Common myeloid progenitor, CD34-positive (primary cell): ENCODE data around the gene CALCOCO1.

Source experiments
- CTCF ChIA-PET: fragments of 350-600 bp; sonication (Branson Sonifier 250); formaldehyde crosslinking; loops from one replicate; lab custom pipeline; 2021; ENCODE audit warnings: antibody characterized with exemption; lab: Charles Lee
- POLR2A ChIA-PET: fragments of 350-600 bp; sonication (Branson Sonifier 250); formaldehyde crosslinking; loops from one replicate; lab custom pipeline; 2021; ENCODE audit warnings: antibody characterized with exemption; lab: Charles Lee
- DNase-seq, 3 donors: peaks; one replicate each; pipeline versions ENCODE4 v3.0.0 to v3.0.0-alpha.2; 2013
- H3K27ac ChIP-seq, 2 experiments: 1 replicate in 1 of 2; 2 replicates in 1 of 2; pipeline ENCODE4 v1.7.0; 2013; ENCODE audit warnings: inconsistent platforms in 2 of 2, low read length in 2 of 2, mild to moderate bottlenecking in 2 of 2, low read depth in 1 of 2, moderate library complexity in 1 of 2; ENCODE audit not compliant: severe bottlenecking in 2 of 2, insufficient read depth in 1 of 2, poor library complexity in 1 of 2
- H3K27me3 ChIP-seq, 5 experiments: replicated peaks in 2 of 5; 1 replicate in 3 of 5; 2 replicates in 2 of 5; pipeline versions ENCODE4 v1.6.1 to v1.7.0; 2013; ENCODE audit warnings: low read length in 4 of 5, mild to moderate bottlenecking in 2 of 5, moderate library complexity in 2 of 5, inconsistent platforms in 1 of 5; ENCODE audit not compliant: insufficient read depth in 5 of 5, control insufficient read depth in 4 of 5
- H3K36me3 ChIP-seq, 4 experiments: 1 replicate in 2 of 4; 2 replicates in 2 of 4; pipeline versions ENCODE4 v1.6.1 to v1.7.0; 2013; ENCODE audit warnings: low read length in 3 of 4, control low read depth in 1 of 4, mild to moderate bottlenecking in 1 of 4; ENCODE audit not compliant: control insufficient read depth in 4 of 4, insufficient read depth in 4 of 4
- H3K4me1 ChIP-seq, 4 experiments: 1 replicate in 3 of 4; 2 replicates in 1 of 4; pipeline versions ENCODE4 v1.6.1 to v1.7.1; 2013; ENCODE audit warnings: low read length in 3 of 4, mild to moderate bottlenecking in 3 of 4, control low read depth in 1 of 4, inconsistent platforms in 1 of 4, moderate library complexity in 1 of 4; ENCODE audit not compliant: control insufficient read depth in 4 of 4, insufficient read depth in 4 of 4; ENCODE audit errors: control extremely low read depth in 1 of 4
- H3K4me3 ChIP-seq, 7 experiments: 1 replicate in 4 of 7; 2 replicates in 3 of 7; pipeline versions ENCODE4 v1.5.1 to v1.7.0; 2013; ENCODE audit warnings: mild to moderate bottlenecking in 7 of 7, low read length in 6 of 7, moderate library complexity in 6 of 7, inconsistent platforms in 2 of 7, low read depth in 2 of 7, control low read depth in 1 of 7; ENCODE audit not compliant: insufficient read depth in 4 of 7, control insufficient read depth in 1 of 7; ENCODE audit errors: extremely low read depth in 1 of 7
- H3K9me3 ChIP-seq, 5 experiments: 1 replicate in 4 of 5; 2 replicates in 1 of 5; pipeline versions ENCODE4 v1.6.1 to v1.7.1; 2013; ENCODE audit warnings: low read length in 4 of 5, mild to moderate bottlenecking in 2 of 5, inconsistent platforms in 1 of 5, low read depth in 1 of 5, moderate library complexity in 1 of 5; ENCODE audit not compliant: control insufficient read depth in 4 of 5, insufficient read depth in 2 of 5; ENCODE audit errors: control extremely low read depth in 1 of 5
- WGBS: methylation state at CpG from one replicate; pipeline ENCODE4 v1.1.5; 2013; ENCODE audit not compliant: insufficient coverage; 5-methylcytosine and 5-hydroxymethylcytosine counted together

Gene CALCOCO1

GRCh38 chr12:53740130-53740491 is 12.9 kb upstream of the CALCOCO1 start:
- 73% methylated on average over 2 of the region's 3 CpGs for WGBS
- CTCF ChIA-PET = interaction anchor here (2.7 to 10.1 kb wide), 2 partner anchors 34 to 40 kb away, joined by 8 to 184 read pairs; no protein-coding TSS in a partner anchor
- Histone ChIP-seq H3K9me3 (no peaks in the 10 kb centered on the region), H3K36me3 (no peaks in the 10 kb centered on the region), H3K27ac (no peak overlapping the region), H3K27me3 (peaks cover 16 to 94% (median 35%) of the 10 kb centered on the region in 5 experiments), H3K4me1 (peaks cover 0 to 25% (median 14%) of the 10 kb centered on the region in 4 experiments), H3K4me3 (peak overlapping the region in 1 of 7 experiments; percentile 38)
- POLR2A ChIA-PET = no interaction called here
- DNase-seq = no peak

DNA sequence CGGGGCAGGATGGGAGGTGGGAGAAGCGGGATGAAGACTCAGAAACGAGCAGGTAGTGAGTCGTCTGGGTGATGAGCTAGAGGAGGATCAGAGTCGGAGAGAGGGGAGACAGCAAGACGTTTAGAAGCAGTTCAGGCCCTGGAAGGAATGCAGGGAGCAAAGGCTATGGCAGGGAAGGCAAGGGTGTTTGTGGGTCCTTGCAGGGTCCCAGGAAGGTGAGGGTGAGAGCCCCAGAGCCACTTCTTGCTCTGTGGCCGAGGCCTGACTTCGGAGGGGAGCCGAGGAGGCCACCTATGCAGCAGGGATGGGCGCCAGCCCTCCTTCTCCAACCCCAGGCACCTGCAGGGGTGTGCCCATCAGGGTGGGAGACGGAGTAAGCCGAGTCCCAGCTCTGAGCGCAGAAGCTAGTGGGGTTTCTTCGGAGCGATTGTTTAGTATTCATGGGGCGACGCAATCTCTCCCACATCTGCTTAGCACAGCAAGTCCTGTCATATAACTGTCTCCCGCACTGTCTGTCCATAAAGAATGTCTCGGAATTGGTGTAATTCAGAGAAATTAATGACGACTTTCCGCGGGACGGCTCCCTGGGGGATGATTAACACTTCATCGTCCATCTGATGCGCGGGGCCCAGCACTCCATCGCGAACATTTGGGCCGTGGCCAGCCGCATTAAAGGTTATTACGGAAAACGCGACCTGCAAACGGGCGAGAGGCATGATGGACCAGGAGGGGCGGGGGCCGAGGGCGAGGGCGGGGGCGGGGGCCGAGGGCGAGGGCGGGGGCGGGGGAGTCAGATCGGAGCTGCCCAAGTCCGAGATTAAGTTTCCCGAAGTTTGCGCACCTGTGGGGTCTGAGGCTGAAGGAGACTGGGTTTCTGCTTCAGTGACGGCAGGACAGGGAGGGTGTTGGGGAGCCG is 12.2 kb upstream of the CALCOCO1 start:
- 3% methylated on average over 22 of the region's 50 CpGs for WGBS
- H3K36me3 ChIP-seq = no peaks in the 10 kb centered on the region
- H3K27me3 ChIP-seq = peaks cover 16 to 94% (median 32%) of the 10 kb centered on the region in 5 experiments
- ChIA-PET CTCF (interaction anchor here (1.1 to 10.2 kb wide), 5 partner anchors 5 to 451 kb away, joined by 3 to 184 read pairs (median 8); no protein-coding TSS in a partner anchor), POLR2A (no interaction called here)
- peaks cover 0 to 25% (median 14%) of the 10 kb centered on the region in 4 experiments for H3K4me1 ChIP-seq
- H3K27ac ChIP-seq = no peak overlapping the region
- peak overlapping the region in 3 of 7 experiments; percentile 2 to 50 (median 40) for H3K4me3 ChIP-seq
- H3K9me3 ChIP-seq = no peaks in the 10 kb centered on the region
- no peak for DNase-seq

GRCh38 chr12:53738406-53739213 is 11.4 kb upstream of the CALCOCO1 start:
- Histone ChIP-seq H3K27ac (no peak overlapping the region), H3K4me1 (peaks cover 0 to 32% (median 17%) of the 10 kb centered on the region in 4 experiments), H3K27me3 (peaks cover 10 to 87% (median 31%) of the 10 kb centered on the region in 5 experiments), H3K4me3 (peak overlapping the region in 3 of 7 experiments; percentile 2 to 45 (median 33)), H3K9me3 (no peaks in the 10 kb centered on the region), H3K36me3 (no peaks in the 10 kb centered on the region)
- ChIA-PET POLR2A (no interaction called here), CTCF (interaction anchor here (1.1 to 10.2 kb wide), 5 partner anchors 6 to 452 kb away, joined by 3 to 184 read pairs (median 8); no protein-coding TSS in a partner anchor)
- DNase-seq = no peak
- WGBS = 6% methylated on average over 18 of the region's 32 CpGs

- Histone ChIP-seq H3K4me1 (peaks cover 0 to 28% (median 13%) of the 10 kb centered on the region in 4 experiments), H3K4me3 (peak overlapping the region in 2 of 7 experiments; percentile 33 to 45), H3K9me3 (no peaks in the 10 kb centered on the region), H3K27me3 (peaks cover 10 to 86% (median 30%) of the 10 kb centered on the region in 5 experiments), H3K36me3 (no peaks in the 10 kb centered on the region), H3K27ac (no peak overlapping the region)
- CTCF ChIA-PET = interaction anchor here (0.7 to 10.2 kb wide), 5 partner anchors 7 to 38 kb away, joined by 3 to 184 read pairs (median 8); no protein-coding TSS in a partner anchor
- WGBS = 28% methylated on average over 8 of the region's 14 CpGs
- POLR2A ChIA-PET = no interaction called here
- DNase-seq = no peak
Observed at GRCh38 chr12:53737951-53738405, 10.7 kb upstream of the CALCOCO1 start.

DNA sequence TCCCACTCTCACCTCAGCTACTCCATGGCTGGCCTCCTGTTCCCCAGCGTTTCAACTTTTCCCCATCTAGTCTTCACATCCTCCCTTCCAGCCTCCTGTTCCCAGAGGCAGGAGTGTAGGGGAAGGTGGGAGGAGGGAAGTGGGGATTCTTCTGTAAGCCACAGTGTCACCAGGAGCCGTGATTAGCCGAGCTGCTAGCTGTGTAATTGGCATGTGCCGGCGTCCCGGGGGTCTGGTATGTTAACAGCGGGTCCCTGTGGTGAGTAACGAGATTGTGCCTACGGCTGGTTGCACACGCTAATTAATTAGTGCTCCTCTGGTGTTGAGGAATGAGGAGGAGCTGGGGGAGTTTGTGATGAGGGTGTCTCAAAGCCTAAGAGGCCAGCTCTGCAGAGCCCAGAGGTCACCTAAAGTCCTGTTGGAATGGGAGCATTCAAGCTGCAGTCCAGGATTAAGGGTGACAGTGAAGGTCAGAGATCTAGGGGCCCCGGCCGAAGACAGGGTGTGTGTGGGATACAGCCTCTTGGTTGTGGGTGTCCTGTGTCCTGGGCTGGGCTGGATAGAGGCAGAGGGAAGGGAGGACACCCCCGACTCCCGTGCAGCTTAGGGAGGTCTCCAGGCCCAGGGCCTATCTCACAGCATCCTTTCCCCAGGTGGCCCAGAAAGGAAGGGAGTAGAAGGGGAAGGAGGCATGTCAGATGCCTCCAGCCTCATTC is 10.0 kb upstream of the CALCOCO1 start:
- no peaks in the 10 kb centered on the region for H3K36me3 ChIP-seq
- H3K4me1 ChIP-seq = peaks cover 0 to 28% (median 13%) of the 10 kb centered on the region in 4 experiments
- DNase-seq = no peak
- H3K4me3 ChIP-seq = no peak overlapping the region
- CTCF ChIA-PET = interaction anchor here (0.6 to 10.2 kb wide), 8 partner anchors 7 to 38 kb away, joined by 3 to 148 read pairs (median 3); no protein-coding TSS in a partner anchor
- POLR2A ChIA-PET = interaction anchor here (1.4 kb wide), 1 partner anchor 15 kb away, joined by 4 read pairs; no protein-coding TSS in a partner anchor
- no peak overlapping the region for H3K27ac ChIP-seq
- peaks cover 10 to 81% (median 28%) of the 10 kb centered on the region in 5 experiments for H3K27me3 ChIP-seq
- 78% methylated on average over 13 of the region's 14 CpGs for WGBS
- no peaks in the 10 kb centered on the region for H3K9me3 ChIP-seq

- ChIA-PET CTCF (interaction anchor here (0.6 to 10.2 kb wide), 5 partner anchors 8 to 38 kb away, joined by 3 to 148 read pairs (median 3); no protein-coding TSS in a partner anchor), POLR2A (interaction anchor here (1.4 kb wide), 1 partner anchor 16 kb away, joined by 4 read pairs; no protein-coding TSS in a partner anchor)
- H3K4me3 ChIP-seq = no peak overlapping the region
- no peaks in the 10 kb centered on the region for H3K36me3 ChIP-seq
- H3K9me3 ChIP-seq = no peaks in the 10 kb centered on the region
- peaks cover 10 to 79% (median 28%) of the 10 kb centered on the region in 5 experiments for H3K27me3 ChIP-seq
- no peak overlapping the region for H3K27ac ChIP-seq
- DNase-seq = no peak
- WGBS = 91% methylated on average over 6 of the region's 6 CpGs
- H3K4me1 ChIP-seq = peaks cover 0 to 28% (median 13%) of the 10 kb centered on the region in 4 experiments
Observed at GRCh38 chr12:53736592-53736991, 9.3 kb upstream of the CALCOCO1 start.
